HCT116 (cell line): ENCODE results near the gene IGF2. TPM values are rescaled to one million over a fixed set of nuclear protein-coding genes. Genes with fewer than 3 reads are reported as not detected.

Source experiments
- ATAC-seq: fragments of 200-7000 bp; cut with Tn5 transposase; 2 replicates; pipeline ENCODE4 v1.9.1; 2020; ENCODE audit warnings: mild to moderate bottlenecking, moderate library complexity
- BruUV-seq: library from RNA; stranded (reverse); fragments of 400-500 nt; replicated peaks from 2 replicates; lab custom pipeline; 2021; lab: Mats Ljungman, UMichigan
- CTCF ChIA-PET: fragments of 300-600 bp; sonication (Branson Sonifier 250); formaldehyde crosslinking; loops from one replicate; lab custom pipeline; 2021; ENCODE audit warnings: antibody characterized with exemption; lab: Charles Lee
- POLR2A ChIA-PET: fragments of 300-600, 350-600 bp; sonication (Branson Sonifier 250); formaldehyde crosslinking; loops from one replicate; lab custom pipeline; 2021; ENCODE audit warnings: antibody characterized with exemption; lab: Charles Lee
- RAD21 ChIA-PET, 2 experiments: fragments of 300-600 bp; sonication (Branson Sonifier 250); formaldehyde crosslinking; loops; one replicate each; lab custom pipeline; 2023; ENCODE audit warnings: low total read pairs in 2 of 2; ENCODE audit not compliant: uncharacterized antibody in 2 of 2, unreplicated experiment in 2 of 2, low non-redundant PET in 1 of 2; lab: Charles Lee
- DNase-seq: peaks from one replicate; pipeline ENCODE4 v3.0.0-alpha.2; 2010; ENCODE audit warnings: low read depth, low spot score
- H2AFZ ChIP-seq: fragments of 200-600 bp; shearing (Covaris generic), sonication (generic); 2 replicates; pipeline ENCODE4 v1.6.1; 2017; ENCODE audit warnings: low read depth, mixed run types, mixed read lengths, antibody characterized with exemption, low read length; ENCODE audit not compliant: poor library complexity, severe bottlenecking
- H3K27ac ChIP-seq: 2 replicates; pipeline ENCODE4 v1.5.1; 2012; ENCODE audit warnings: low read depth, low read length
- H3K27me3 ChIP-seq: fragments of 200-600 bp; sonication (generic); 2 replicates; pipeline ENCODE4 v1.6.1; 2016; ENCODE audit warnings: mixed run types, low read length, mixed read lengths; ENCODE audit not compliant: insufficient read depth
- H3K36me3 ChIP-seq, 2 experiments: fragments of 200-500 bp in 1 of 2; fragments of 200-600 bp in 1 of 2; sonication (Bioruptor generic) in 1 of 2; sonication (generic) in 1 of 2; 2 replicates each; pipeline versions ENCODE4 v1.5.1 to v1.6.1; 2014 to 2016; ENCODE audit warnings: low read length in 2 of 2, inconsistent platforms in 1 of 2, mixed read lengths in 1 of 2, mixed run types in 1 of 2; ENCODE audit not compliant: insufficient read depth in 2 of 2, control insufficient read depth in 1 of 2
- H3K4me1 ChIP-seq, 2 experiments: fragments of 200-600 bp in 1 of 2; sonication (generic) in 1 of 2; 2 replicates each; pipeline versions ENCODE4 v1.5.1 to v1.6.1; 2012 to 2017; ENCODE audit warnings: low read length in 2 of 2, inconsistent platforms in 1 of 2, mild to moderate bottlenecking in 1 of 2, mixed read lengths in 1 of 2, mixed run types in 1 of 2, moderate library complexity in 1 of 2; ENCODE audit not compliant: insufficient read depth in 2 of 2, control insufficient read depth in 1 of 2
- H3K4me2 ChIP-seq: fragments of 200-600 bp; sonication (generic); 2 replicates; pipeline ENCODE4 v1.6.1; 2017; ENCODE audit warnings: mixed run types, low read length, mixed read lengths
- H3K4me3 ChIP-seq, 2 experiments: fragments of 200-600 bp in 1 of 2; sonication (generic) in 1 of 2; replicated peaks in 1 of 2; 2 replicates each; pipeline ENCODE4 v1.5.1; 2011 to 2016; ENCODE audit warnings: low read length in 2 of 2, control low read depth in 1 of 2, low read depth in 1 of 2, mild to moderate bottlenecking in 1 of 2, mixed read lengths in 1 of 2, mixed run types in 1 of 2
- H3K79me2 ChIP-seq: fragments of 200-600 bp; sonication (generic); 2 replicates; pipeline ENCODE4 v1.6.1; 2017; ENCODE audit warnings: mild to moderate bottlenecking, mixed run types, low read length, moderate library complexity, mixed read lengths; ENCODE audit not compliant: insufficient read depth
- H3K9ac ChIP-seq: fragments of 200-600 bp; sonication (generic); 2 replicates; pipeline ENCODE4 v1.6.1; 2016; ENCODE audit warnings: low read length, mixed read lengths
- H3K9me2 ChIP-seq: fragments of 200-600 bp; sonication (generic), shearing (Covaris generic); 2 replicates; pipeline ENCODE4 v1.6.1; 2017; ENCODE audit warnings: mixed run types, mild to moderate bottlenecking, moderate library complexity; ENCODE audit not compliant: insufficient read depth
- H3K9me3 ChIP-seq, 2 experiments: fragments of 200-500 bp in 1 of 2; fragments of 200-600 bp in 1 of 2; sonication (Bioruptor generic) in 1 of 2; sonication (generic) in 1 of 2; 2 replicates each; pipeline ENCODE4 v1.6.1; 2014 to 2017; ENCODE audit warnings: low read length in 2 of 2, mixed read lengths in 2 of 2, inconsistent platforms in 1 of 2, low read depth in 1 of 2, mild to moderate bottlenecking in 1 of 2, mixed run types in 1 of 2, moderate library complexity in 1 of 2; ENCODE audit not compliant: control insufficient read depth in 1 of 2, insufficient read depth in 1 of 2
- H4K20me1 ChIP-seq: fragments of 200-600 bp; sonication (generic), shearing (Covaris generic); 2 replicates; pipeline ENCODE4 v1.6.1; 2017; ENCODE audit warnings: mixed run types, mild to moderate bottlenecking, moderate library complexity; ENCODE audit not compliant: insufficient read depth
- CEBPB ChIP-seq: IDR thresholded peaks from 2 replicates; pipeline ENCODE4 v1.6.1; 2012; ENCODE audit warnings: low read depth
- FOSL1 ChIP-seq: IDR thresholded peaks from 2 replicates; pipeline ENCODE4 v1.6.1; 2012; ENCODE audit warnings: low read depth
- MAX ChIP-seq: IDR thresholded peaks from 2 replicates; pipeline ENCODE4 v1.6.1; 2012
- REST ChIP-seq: IDR thresholded peaks from 2 replicates; pipeline ENCODE4 v1.6.1; 2012; ENCODE audit warnings: low read depth
- intact Hi-C: fragments of 100-400 bp; cut with micrococcal nuclease; formaldehyde crosslinking; loops from 2 replicates; pipeline ENCODE4 v1.10.0; 2022
- total RNA-seq: library from RNA; stranded (reverse); gene quantifications from one replicate; pipeline ENCODE4 v1.2.1, GENCODE V29; 2021; ENCODE audit not compliant: unreplicated experiment

Gene IGF2
- total RNA-seq, 1 experiment from 2014 or later = 17.9 TPM

- ATAC-seq = no peak
- no peak for DNase-seq
- Histone ChIP-seq H2AFZ (no peak overlapping the region), H3K4me2 (no peak overlapping the region), H3K9ac (no peak overlapping the region), H4K20me1 (no peaks in the 10 kb centered on the region), H3K9me2 (no peaks in the 10 kb centered on the region), H3K27ac (no peak overlapping the region), H3K9me3 (no peaks in the 10 kb centered on the region), H3K27me3 (no peaks in the 10 kb centered on the region), H3K36me3 (no peaks in the 10 kb centered on the region), H3K79me2 (no peaks in the 10 kb centered on the region), H3K4me1 (peaks cover 7 to 8% of the 10 kb centered on the region in 2 experiments; a peak in 3 of 4 replicates), H3K4me3 (no peak overlapping the region)
- intact Hi-C loops = no loop called here
- ChIA-PET POLR2A (interaction anchor here (0.9 kb wide), 1 partner anchor 8 kb away, joined by 3 read pairs; no protein-coding TSS in a partner anchor), RAD21 (no interaction called here), CTCF (interaction anchor here (0.5 kb wide), 1 partner anchor 221 kb away, joined by 3 read pairs; no protein-coding TSS in a partner anchor)
- no TSS peak for BruUV-seq
- TF ChIP-seq CEBPB (no peak), MAX (no peak), FOSL1 (no peak), REST (no peak)
These were observed 42.3 kb downstream of the IGF2 start for GRCh38 chr11:2096919-2097301.
